H9 (cell line): Measurements from ENCODE around the gene CDIPT. TPM values are rescaled to one million over a fixed set of nuclear protein-coding genes. Genes with fewer than 3 reads are reported as not detected.
A peak's percentile ranks its signal among the peaks of the same experiment; 100 is the strongest.

Experiments used
- DNase-seq: peaks from one replicate; pipeline ENCODE4 v3.0.0-alpha.2; 2017
- H2AFZ ChIP-seq: one replicate; pipeline ENCODE4 v1.6.1; 2013; ENCODE audit warnings: mild to moderate bottlenecking, low read length, control low read depth, moderate library complexity
- H2AK5ac ChIP-seq: 2 replicates; pipeline ENCODE4 v1.6.1; 2013; ENCODE audit warnings: low read length, control low read depth, mixed read lengths; ENCODE audit not compliant: insufficient read length
- H2BK120ac ChIP-seq: one replicate; pipeline ENCODE4 v1.6.1; 2013; ENCODE audit warnings: low read depth, mild to moderate bottlenecking, low read length, control low read depth, inconsistent platforms; ENCODE audit not compliant: poor library complexity, severe bottlenecking
- H2BK12ac ChIP-seq: 2 replicates; pipeline ENCODE4 v1.6.1; 2013; ENCODE audit warnings: low read length, control low read depth, mixed read lengths, low read depth; ENCODE audit not compliant: insufficient read length
- H2BK15ac ChIP-seq: 2 replicates; pipeline ENCODE4 v1.6.1; 2013; ENCODE audit warnings: low read depth, low read length, control low read depth
- H2BK20ac ChIP-seq: one replicate; pipeline ENCODE4 v1.6.1; 2013; ENCODE audit warnings: low read depth, mild to moderate bottlenecking, low read length, control low read depth, inconsistent platforms; ENCODE audit not compliant: poor library complexity, severe bottlenecking
- H2BK5ac ChIP-seq: 2 replicates; pipeline ENCODE4 v1.6.1; 2013; ENCODE audit warnings: low read length, control low read depth, mixed read lengths; ENCODE audit not compliant: insufficient read length
- H3K14ac ChIP-seq: 2 replicates; pipeline ENCODE4 v1.6.1; 2013; ENCODE audit warnings: low read length, control low read depth; ENCODE audit not compliant: insufficient read depth
- H3K18ac ChIP-seq: 2 replicates; pipeline ENCODE4 v1.6.1; 2013; ENCODE audit warnings: low read depth, mild to moderate bottlenecking, mixed read lengths, low read length, control low read depth; ENCODE audit not compliant: insufficient read length
- H3K23ac ChIP-seq: 2 replicates; pipeline ENCODE4 v1.6.1; 2013; ENCODE audit warnings: low read length, control low read depth, mixed read lengths, low read depth; ENCODE audit not compliant: insufficient read length
- H3K23me2 ChIP-seq: 2 replicates; pipeline ENCODE4 v1.6.1; 2013; ENCODE audit warnings: low read depth, mild to moderate bottlenecking, mixed read lengths, low read length, control low read depth; ENCODE audit not compliant: insufficient read length, poor library complexity, severe bottlenecking
- H3K27ac ChIP-seq: 2 replicates; pipeline ENCODE4 v1.5.1; 2013; ENCODE audit warnings: low read length, control low read depth, mixed read lengths, low read depth; ENCODE audit not compliant: insufficient read length
- H3K27me3 ChIP-seq: 2 replicates; pipeline ENCODE4 v1.6.1; 2013; ENCODE audit warnings: low read length, control low read depth, inconsistent platforms; ENCODE audit not compliant: insufficient read depth
- H3K4ac ChIP-seq: 2 replicates; pipeline ENCODE4 v1.6.1; 2013; ENCODE audit warnings: low read depth, mild to moderate bottlenecking, control low read depth, inconsistent platforms, low read length, moderate library complexity
- H3K4me1 ChIP-seq: 2 replicates; pipeline ENCODE4 v1.6.1; 2013; ENCODE audit warnings: low read length, control low read depth, inconsistent platforms; ENCODE audit not compliant: insufficient read depth
- H3K4me2 ChIP-seq: 2 replicates; pipeline ENCODE4 v1.6.1; 2013; ENCODE audit warnings: low read length, control low read depth, mixed read lengths; ENCODE audit not compliant: insufficient read length, insufficient read depth
- H3K56ac ChIP-seq: 2 replicates; pipeline ENCODE4 v1.6.1; 2013; ENCODE audit warnings: low read depth, mild to moderate bottlenecking, mixed read lengths, low read length, control low read depth; ENCODE audit not compliant: insufficient read length
- H3K79me1 ChIP-seq: 2 replicates; pipeline ENCODE4 v1.6.1; 2013; ENCODE audit warnings: low read depth, mild to moderate bottlenecking, moderate library complexity, low read length, control low read depth, inconsistent platforms; ENCODE audit not compliant: insufficient read depth, poor library complexity, severe bottlenecking
- H3K79me2 ChIP-seq: 2 replicates; pipeline ENCODE4 v1.6.1; 2013; ENCODE audit warnings: low read length, control low read depth, inconsistent platforms; ENCODE audit not compliant: insufficient read depth
- H3K9ac ChIP-seq: 2 replicates; pipeline ENCODE4 v1.6.1; 2013; ENCODE audit warnings: low read length, control low read depth, mixed read lengths; ENCODE audit not compliant: insufficient read length; ENCODE audit errors: extremely low read depth
- H3K9me3 ChIP-seq: one replicate; pipeline ENCODE4 v1.6.1; 2013; ENCODE audit warnings: low read depth, low read length, inconsistent platforms; ENCODE audit not compliant: control insufficient read depth
- H3T11ph ChIP-seq: one replicate; pipeline ENCODE4 v1.6.1; 2013; ENCODE audit warnings: mild to moderate bottlenecking, low read length, control low read depth, inconsistent platforms
- H4K20me1 ChIP-seq: one replicate; pipeline ENCODE4 v1.6.1; 2013; ENCODE audit not compliant: control insufficient read depth, insufficient read length, insufficient read depth
- H4K5ac ChIP-seq: 2 replicates; pipeline ENCODE4 v1.6.1; 2013; ENCODE audit warnings: low read depth, mild to moderate bottlenecking, mixed read lengths, low read length, control low read depth; ENCODE audit not compliant: insufficient read length
- H4K8ac ChIP-seq: replicated peaks from 2 replicates; pipeline ENCODE4 v1.6.1; 2013; ENCODE audit warnings: low read length, control low read depth, mixed read lengths, low read depth; ENCODE audit not compliant: insufficient read length
- H4K91ac ChIP-seq: 2 replicates; pipeline ENCODE4 v1.6.1; 2013; ENCODE audit warnings: low read depth, mild to moderate bottlenecking, moderate library complexity, mixed read lengths, low read length, control low read depth; ENCODE audit not compliant: insufficient read length
- H3K27ac Mint-ChIP-seq, 3 experiments: 2 replicates in 2 of 3; 3 replicates in 1 of 3; pipeline ENCODE4 v1.8.0; 2020 to 2021; ENCODE audit warnings: mixed read lengths in 3 of 3, mild to moderate bottlenecking in 1 of 3, moderate library complexity in 1 of 3
- H3K27me3 Mint-ChIP-seq: 2 replicates; pipeline ENCODE4 v1.8.0; 2021; ENCODE audit warnings: low read depth, mild to moderate bottlenecking, moderate library complexity, mixed read lengths
- H3K36me3 Mint-ChIP-seq, 3 experiments: 2 replicates in 2 of 3; 3 replicates in 1 of 3; pipeline ENCODE4 v1.8.0; 2020 to 2021; ENCODE audit warnings: low read depth in 3 of 3, mixed read lengths in 3 of 3; ENCODE audit not compliant: insufficient read depth in 1 of 3
- H3K4me1 Mint-ChIP-seq, 2 experiments: 2 replicates each; pipeline ENCODE4 v1.8.0; 2020; ENCODE audit warnings: mixed read lengths in 2 of 2
- H3K4me3 Mint-ChIP-seq, 2 experiments: 2 replicates in 1 of 2; 3 replicates in 1 of 2; pipeline ENCODE4 v1.8.0; 2020 to 2021; ENCODE audit warnings: mild to moderate bottlenecking in 2 of 2, mixed read lengths in 2 of 2, moderate library complexity in 1 of 2
- H3K9me3 Mint-ChIP-seq, 2 experiments: 2 replicates in 1 of 2; 3 replicates in 1 of 2; pipeline ENCODE4 v1.8.0; 2020; ENCODE audit warnings: mild to moderate bottlenecking in 2 of 2, mixed read lengths in 2 of 2, moderate library complexity in 1 of 2
- WGBS: extraction: QIAGEN DNeasy Blood & Tissue Kit; methylation state at CpG from one replicate; pipeline ENCODE4 v1.1.7; 2013; ENCODE audit warnings: missing lambda C conversion rate, low lambda C conversion rate, mixed read lengths; ENCODE audit not compliant: insufficient read length; ENCODE audit errors: extremely low coverage; 5-methylcytosine and 5-hydroxymethylcytosine counted together
- total RNA-seq: library from RNA; stranded (reverse); gene quantifications from 2 replicates; pipeline ENCODE4 v1.2.1, GENCODE V29; 2021
- TF ChIP-seq, protein P1 (sequence below): fragments of 200-600 bp; sonication (generic); conservative IDR thresholded peaks from 3 replicates; pipeline ENCODE4 v1.8.0; 2021; ENCODE audit warnings: antibody characterized with exemption, mild to moderate bottlenecking

Gene CDIPT
- total RNA-seq, 1 experiment from 2014 or later, result 70.6 TPM

DNA sequence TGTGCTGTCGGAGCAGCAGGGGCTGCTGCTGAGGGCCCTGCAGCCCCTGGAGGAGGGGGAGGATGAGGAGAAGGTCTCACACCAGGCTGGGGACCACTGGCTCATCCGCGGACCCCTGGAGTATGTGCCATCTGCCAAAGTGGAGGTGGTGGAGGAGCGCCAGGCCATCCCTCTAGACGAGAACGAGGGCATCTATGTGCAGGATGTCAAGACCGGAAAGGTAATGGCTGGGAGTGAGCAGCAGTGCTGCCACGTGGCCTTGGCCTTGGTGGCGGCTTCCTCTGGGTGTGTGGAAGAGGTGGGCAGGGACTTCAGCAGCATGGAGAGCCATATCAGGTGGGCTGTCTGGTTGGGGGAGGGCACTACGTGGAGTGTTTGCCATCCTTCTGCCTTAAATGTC, 22.8 kb downstream of the CDIPT start:
- H3K14ac ChIP-seq, result no peak overlapping the region
- no peak overlapping the region for H3K56ac ChIP-seq
- H2BK120ac ChIP-seq, result no peak overlapping the region
- no peak overlapping the region for H3K27ac ChIP-seq
- H4K5ac ChIP-seq, result no peak overlapping the region
- no peaks in the 10 kb centered on the region for H3K27me3 ChIP-seq
- H3K23me2 ChIP-seq, result no peaks in the 10 kb centered on the region
- H3K18ac ChIP-seq, result no peak overlapping the region
- H2BK12ac ChIP-seq, result no peak overlapping the region
- Mint-ChIP-seq H3K9me3 (no peaks in the 10 kb centered on the region), H3K4me3 (peak overlapping the region in 1 of 2 experiments; percentile 54; a peak in 1 of 5 replicates), H3K27ac (no peak overlapping the region; a peak in 1 of 7 replicates), H3K4me1 (no peaks in the 10 kb centered on the region), H3K27me3 (no peaks in the 10 kb centered on the region), H3K36me3 (no peaks in the 10 kb centered on the region)
- no peak overlapping the region for H2BK15ac ChIP-seq
- no peak overlapping the region for H2AFZ ChIP-seq
- no peak overlapping the region for H4K8ac ChIP-seq
- no peaks in the 10 kb centered on the region for H4K20me1 ChIP-seq
- H3K4ac ChIP-seq, result no peak overlapping the region
- WGBS, result no CpG with 5 or more reads among the region's 10 CpGs
- TF ChIP-seq, protein P1, sequence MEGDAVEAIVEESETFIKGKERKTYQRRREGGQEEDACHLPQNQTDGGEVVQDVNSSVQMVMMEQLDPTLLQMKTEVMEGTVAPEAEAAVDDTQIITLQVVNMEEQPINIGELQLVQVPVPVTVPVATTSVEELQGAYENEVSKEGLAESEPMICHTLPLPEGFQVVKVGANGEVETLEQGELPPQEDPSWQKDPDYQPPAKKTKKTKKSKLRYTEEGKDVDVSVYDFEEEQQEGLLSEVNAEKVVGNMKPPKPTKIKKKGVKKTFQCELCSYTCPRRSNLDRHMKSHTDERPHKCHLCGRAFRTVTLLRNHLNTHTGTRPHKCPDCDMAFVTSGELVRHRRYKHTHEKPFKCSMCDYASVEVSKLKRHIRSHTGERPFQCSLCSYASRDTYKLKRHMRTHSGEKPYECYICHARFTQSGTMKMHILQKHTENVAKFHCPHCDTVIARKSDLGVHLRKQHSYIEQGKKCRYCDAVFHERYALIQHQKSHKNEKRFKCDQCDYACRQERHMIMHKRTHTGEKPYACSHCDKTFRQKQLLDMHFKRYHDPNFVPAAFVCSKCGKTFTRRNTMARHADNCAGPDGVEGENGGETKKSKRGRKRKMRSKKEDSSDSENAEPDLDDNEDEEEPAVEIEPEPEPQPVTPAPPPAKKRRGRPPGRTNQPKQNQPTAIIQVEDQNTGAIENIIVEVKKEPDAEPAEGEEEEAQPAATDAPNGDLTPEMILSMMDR, result no peak
- no peak overlapping the region for H3K9ac ChIP-seq
- H2BK5ac ChIP-seq, result no peak overlapping the region
- H2AK5ac ChIP-seq, result no peak overlapping the region
- H3K23ac ChIP-seq, result no peak overlapping the region
- no peak for DNase-seq
- no peaks in the 10 kb centered on the region for H3K79me2 ChIP-seq
- no peaks in the 10 kb centered on the region for H3K79me1 ChIP-seq
- H2BK20ac ChIP-seq, result no peak overlapping the region
- no peaks in the 10 kb centered on the region for H3K4me1 ChIP-seq
- no peak overlapping the region for H4K91ac ChIP-seq
- no peak overlapping the region for H3K4me2 ChIP-seq
- H3T11ph ChIP-seq, result no peak overlapping the region
- no peaks in the 10 kb centered on the region for H3K9me3 ChIP-seq
